ENCODE measurements around the gene HSD17B12. TPM values are rescaled to one million over a fixed set of nuclear protein-coding genes. Genes with fewer than 3 reads are reported as not detected.

HSD17B12 gene
- total and polyA plus RNA-seq, 2 experiments from 2014 or later: 83.2 to 137 TPM

DNA sequence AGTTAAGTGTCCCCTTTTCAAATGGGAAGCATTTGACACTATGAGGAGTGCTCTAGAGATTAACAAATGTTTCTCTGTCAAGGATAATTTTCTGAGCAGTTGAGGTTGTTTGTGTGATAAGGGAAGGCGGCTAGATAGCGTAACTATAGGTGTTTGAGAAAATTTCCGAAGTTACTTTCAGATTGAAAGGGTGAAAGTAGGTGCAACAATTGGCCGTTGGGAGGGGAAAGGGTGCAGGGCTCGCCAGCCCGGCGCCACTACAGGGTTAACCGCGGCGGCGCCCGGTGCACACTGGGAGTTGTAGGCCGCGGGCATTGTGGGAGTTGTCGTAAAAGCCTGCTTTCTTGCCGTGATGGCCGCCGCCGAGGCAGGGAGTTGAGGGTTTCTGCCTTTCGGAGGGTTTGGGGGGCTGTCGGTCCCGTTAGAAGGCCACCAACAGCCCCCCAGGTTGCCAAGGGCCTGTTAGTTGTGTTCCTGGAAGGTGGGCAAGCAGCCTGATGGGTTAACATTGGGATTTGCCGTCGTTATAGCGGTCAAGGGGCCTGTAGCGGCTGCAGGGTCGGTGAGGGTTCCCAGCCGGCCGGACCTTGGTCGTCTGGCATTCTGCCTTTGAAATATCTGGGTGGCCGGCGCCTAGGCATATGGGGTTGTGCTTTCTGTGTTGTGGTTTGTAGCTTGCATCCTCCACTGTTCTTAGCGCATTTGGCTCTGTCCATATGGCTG, 36.5 kb upstream of the HSD17B12 start:
- TF ChIP-seq EZH2phosphoT487 (IDR thresholded peaks at IDR 0.05; ENCODE audit: low read depth, severe bottlenecking, unreplicated experiment) (no peak), EZH2 (IDR thresholded peaks at IDR 0.05; ENCODE audit: borderline replicate concordance) (no peak), CTCF (IDR thresholded peaks at IDR 0.05; ENCODE audit: poor library complexity) (no peak)
- under 1% methylated on average over 33 of the region's 33 CpGs for WGBS (ENCODE audit: low lambda C conversion rate, missing lambda C conversion rate)
- peak; percentile 93 for DNase-seq (ENCODE audit: low spot score)
- Histone ChIP-seq H3K4me3 (peak overlapping the region; percentile 68), H3K79me2 (peaks cover 33% of the 10 kb centered on the region), H3K36me3 (replicated peaks; ENCODE audit: insufficient read depth, low read depth) (no peaks in the 10 kb centered on the region), H3K9me3 (ENCODE audit: low read depth) (no peaks in the 10 kb centered on the region), H2AFZ (peak overlapping the region; percentile 81), H3K4me2 (peak overlapping the region; percentile 90), H3K27ac (peak overlapping the region; percentile 68), H3K4me1 (ENCODE audit: insufficient read depth) (peaks cover 7% of the 10 kb centered on the region), H3K9me2 (replicated peaks; ENCODE audit: insufficient read depth) (no peaks in the 10 kb centered on the region), H4K20me1 (ENCODE audit: insufficient read depth, poor library complexity, severe bottlenecking) (no peaks in the 10 kb centered on the region), H3K27me3 (peaks cover 18% of the 10 kb centered on the region)

DNA sequence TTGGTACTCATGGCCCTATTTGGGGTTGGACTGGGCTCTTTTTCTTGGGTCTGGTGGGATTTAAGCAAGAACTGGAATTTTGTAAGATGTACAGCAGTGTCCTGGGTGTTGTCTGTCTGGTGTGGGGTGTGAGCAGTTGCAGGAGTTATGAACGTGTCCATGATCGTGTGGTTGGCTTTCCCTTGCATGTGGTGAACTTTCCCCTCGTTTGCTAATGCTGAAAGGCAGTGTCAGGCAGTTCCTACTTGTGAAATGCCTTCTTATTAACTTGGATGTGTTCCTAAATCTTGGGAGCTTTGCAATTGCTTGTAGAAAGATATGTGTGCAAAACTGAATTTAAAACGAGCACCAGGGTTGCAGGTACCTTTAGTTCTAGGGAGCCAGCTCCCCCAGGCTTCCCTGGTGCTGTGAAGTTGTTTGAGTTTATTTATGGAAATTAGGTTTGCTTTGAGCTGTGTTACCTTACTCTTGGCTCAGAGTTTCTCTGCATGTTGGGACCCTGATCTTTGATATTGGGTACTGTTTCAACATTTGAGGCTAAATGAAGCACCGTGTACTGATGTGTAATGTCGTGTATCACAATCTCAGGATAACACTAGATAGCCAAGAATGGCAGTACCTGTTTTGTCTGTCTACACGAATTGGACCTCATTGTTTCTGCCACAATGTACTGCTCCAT, 35.8 kb upstream of the HSD17B12 start:
- H3K27ac ChIP-seq: peak overlapping the region; percentile 68
- WGBS (ENCODE audit: low lambda C conversion rate, missing lambda C conversion rate): 29% methylated on average over 7 of the region's 7 CpGs
- TF ChIP-seq EZH2 (IDR thresholded peaks at IDR 0.05; ENCODE audit: borderline replicate concordance): no peak
- TF ChIP-seq CTCF (IDR thresholded peaks at IDR 0.05; ENCODE audit: poor library complexity): no peak
- no peak for TF ChIP-seq EZH2phosphoT487 (IDR thresholded peaks at IDR 0.05; ENCODE audit: low read depth, severe bottlenecking, unreplicated experiment)
- H3K79me2 ChIP-seq: peaks cover 33% of the 10 kb centered on the region
- H2AFZ ChIP-seq: peak overlapping the region; percentile 81
- H3K27me3 ChIP-seq: peaks cover 11% of the 10 kb centered on the region
- no peaks in the 10 kb centered on the region for H3K36me3 ChIP-seq (replicated peaks; ENCODE audit: insufficient read depth, low read depth)
- H4K20me1 ChIP-seq (ENCODE audit: insufficient read depth, poor library complexity, severe bottlenecking): no peaks in the 10 kb centered on the region
- H3K4me3 ChIP-seq: peak overlapping the region; percentile 68
- H3K4me1 ChIP-seq (ENCODE audit: insufficient read depth): peaks cover 7% of the 10 kb centered on the region
- H3K9me2 ChIP-seq (replicated peaks; ENCODE audit: insufficient read depth): no peaks in the 10 kb centered on the region
- no peaks in the 10 kb centered on the region for H3K9me3 ChIP-seq (ENCODE audit: low read depth)
- peak; percentile 42 for DNase-seq (ENCODE audit: low spot score)
- peak overlapping the region; percentile 90 for H3K4me2 ChIP-seq

GRCh38 chr11:43646767-43647166, 33.8 kb upstream of the HSD17B12 start:
- H3K27ac ChIP-seq: no peak overlapping the region
- DNase-seq (ENCODE audit: low spot score): no peak
- no peaks in the 10 kb centered on the region for H4K20me1 ChIP-seq (ENCODE audit: insufficient read depth, poor library complexity, severe bottlenecking)
- no peaks in the 10 kb centered on the region for H3K27me3 ChIP-seq
- no peaks in the 10 kb centered on the region for H3K36me3 ChIP-seq (replicated peaks; ENCODE audit: insufficient read depth, low read depth)
- WGBS (ENCODE audit: low lambda C conversion rate, missing lambda C conversion rate): 95% methylated on average over 2 of the region's 2 CpGs
- no peak overlapping the region for H3K4me2 ChIP-seq
- no peaks in the 10 kb centered on the region for H3K9me2 ChIP-seq (replicated peaks; ENCODE audit: insufficient read depth)
- H3K9me3 ChIP-seq (ENCODE audit: low read depth): no peaks in the 10 kb centered on the region
- H2AFZ ChIP-seq: no peak overlapping the region
- H3K4me3 ChIP-seq: no peak overlapping the region
- peaks cover 33% of the 10 kb centered on the region for H3K79me2 ChIP-seq
- TF ChIP-seq CTCF (IDR thresholded peaks at IDR 0.05; ENCODE audit: poor library complexity): no peak
- no peak for TF ChIP-seq EZH2phosphoT487 (IDR thresholded peaks at IDR 0.05; ENCODE audit: low read depth, severe bottlenecking, unreplicated experiment)
- TF ChIP-seq EZH2 (IDR thresholded peaks at IDR 0.05; ENCODE audit: borderline replicate concordance): no peak
- H3K4me1 ChIP-seq (ENCODE audit: insufficient read depth): peaks cover 7% of the 10 kb centered on the region
